Loucy (cell line): ENCODE measurements around the gene ZNF469.

Source experiments
- H2AFZ ChIP-seq: fragments of 200-600 bp; sonication (generic); 2 replicates; pipeline ENCODE4 v1.6.0; 2016; ENCODE audit warnings: antibody characterized with exemption, mild to moderate bottlenecking, low read length, moderate library complexity
- H3F3A ChIP-seq: fragments of 200-600 bp; 2 replicates; pipeline ENCODE4 v1.6.0; 2016; ENCODE audit warnings: antibody characterized with exemption, low read depth, mild to moderate bottlenecking
- H3K27me3 ChIP-seq: fragments of 200-600 bp; sonication (generic); 2 replicates; pipeline ENCODE4 v1.6.1; 2014; ENCODE audit warnings: low read length, mild to moderate bottlenecking; ENCODE audit not compliant: insufficient read depth, poor library complexity, severe bottlenecking
- H3K36me3 ChIP-seq: fragments of 200-600 bp; sonication (generic); 2 replicates; pipeline ENCODE4 v1.6.1; 2016; ENCODE audit warnings: low read length; ENCODE audit not compliant: insufficient read depth
- H3K4me1 ChIP-seq: fragments of 200-600 bp; sonication (generic); 2 replicates; pipeline ENCODE4 v1.5.1; 2014; ENCODE audit warnings: low read length, mild to moderate bottlenecking; ENCODE audit not compliant: insufficient read depth, poor library complexity, severe bottlenecking
- H3K4me2 ChIP-seq: fragments of 200-600 bp; sonication (generic); 2 replicates; pipeline ENCODE4 v1.6.0; 2014; ENCODE audit warnings: antibody characterized with exemption, low read length, low read depth, mild to moderate bottlenecking; ENCODE audit not compliant: poor library complexity, severe bottlenecking
- H3K4me3 ChIP-seq: fragments of 200-600 bp; sonication (generic); 2 replicates; pipeline ENCODE4 v1.5.1; 2014; ENCODE audit warnings: low read length, mild to moderate bottlenecking, mixed read lengths; ENCODE audit not compliant: poor library complexity, severe bottlenecking
- H3K79me2 ChIP-seq: fragments of 200-600 bp; sonication (generic); 2 replicates; pipeline ENCODE4 v1.6.1; 2014; ENCODE audit warnings: low read length; ENCODE audit not compliant: insufficient read depth
- H3K9ac ChIP-seq: fragments of 200-600 bp; sonication (generic); 2 replicates; pipeline ENCODE4 v1.6.0; 2014; ENCODE audit warnings: mild to moderate bottlenecking, low read depth, low read length, moderate library complexity; ENCODE audit not compliant: poor library complexity, severe bottlenecking
- H3K9me2 ChIP-seq: fragments of 200-600 bp; sonication (generic); replicated peaks from 2 replicates; pipeline ENCODE4 v1.6.1; 2016; ENCODE audit warnings: low read depth, low read length, mixed read lengths
- H3K9me3 ChIP-seq: fragments of 200-600 bp; sonication (generic); 2 replicates; pipeline ENCODE4 v1.6.1; 2014; ENCODE audit warnings: mild to moderate bottlenecking, antibody characterized with exemption, low read length, low read depth; ENCODE audit not compliant: insufficient read depth
- H4K20me1 ChIP-seq: fragments of 200-600 bp; sonication (generic); 2 replicates; pipeline ENCODE4 v1.6.0; 2014; ENCODE audit warnings: antibody characterized with exemption, low read length, mild to moderate bottlenecking; ENCODE audit not compliant: insufficient read depth, poor library complexity, severe bottlenecking
- EZH2phosphoT487 ChIP-seq: fragments of 200-600 bp; IDR thresholded peaks from 2 replicates; pipeline ENCODE4 v1.6.1; 2018; ENCODE audit warnings: antibody characterized with exemption, mild to moderate bottlenecking, moderate library complexity, borderline replicate concordance
- TF ChIP-seq, protein P1 (sequence below): fragments of 200-600 bp; sonication (generic); conservative IDR thresholded peaks from 2 replicates; pipeline ENCODE4 v1.5.1; 2014; ENCODE audit warnings: mild to moderate bottlenecking, antibody characterized with exemption, low read length

The ZNF469 gene

GRCh38 chr16:88431651-88432050, 48.9 kb downstream of the ZNF469 start:
- H3K9me3 ChIP-seq, result no peaks in the 10 kb centered on the region
- no peaks in the 10 kb centered on the region for H3K27me3 ChIP-seq
- no peaks in the 10 kb centered on the region for H3F3A ChIP-seq
- no peaks in the 10 kb centered on the region for H3K36me3 ChIP-seq
- no peak overlapping the region for H3K9ac ChIP-seq
- H3K9me2 ChIP-seq, result no peaks in the 10 kb centered on the region
- H3K79me2 ChIP-seq, result peaks cover 5% of the 10 kb centered on the region
- H2AFZ ChIP-seq, result no peak overlapping the region
- H4K20me1 ChIP-seq, result no peaks in the 10 kb centered on the region
- H3K4me3 ChIP-seq, result peak overlapping the region; percentile 76
- peak overlapping the region; percentile 81 for H3K4me2 ChIP-seq
- TF ChIP-seq, protein P1, sequence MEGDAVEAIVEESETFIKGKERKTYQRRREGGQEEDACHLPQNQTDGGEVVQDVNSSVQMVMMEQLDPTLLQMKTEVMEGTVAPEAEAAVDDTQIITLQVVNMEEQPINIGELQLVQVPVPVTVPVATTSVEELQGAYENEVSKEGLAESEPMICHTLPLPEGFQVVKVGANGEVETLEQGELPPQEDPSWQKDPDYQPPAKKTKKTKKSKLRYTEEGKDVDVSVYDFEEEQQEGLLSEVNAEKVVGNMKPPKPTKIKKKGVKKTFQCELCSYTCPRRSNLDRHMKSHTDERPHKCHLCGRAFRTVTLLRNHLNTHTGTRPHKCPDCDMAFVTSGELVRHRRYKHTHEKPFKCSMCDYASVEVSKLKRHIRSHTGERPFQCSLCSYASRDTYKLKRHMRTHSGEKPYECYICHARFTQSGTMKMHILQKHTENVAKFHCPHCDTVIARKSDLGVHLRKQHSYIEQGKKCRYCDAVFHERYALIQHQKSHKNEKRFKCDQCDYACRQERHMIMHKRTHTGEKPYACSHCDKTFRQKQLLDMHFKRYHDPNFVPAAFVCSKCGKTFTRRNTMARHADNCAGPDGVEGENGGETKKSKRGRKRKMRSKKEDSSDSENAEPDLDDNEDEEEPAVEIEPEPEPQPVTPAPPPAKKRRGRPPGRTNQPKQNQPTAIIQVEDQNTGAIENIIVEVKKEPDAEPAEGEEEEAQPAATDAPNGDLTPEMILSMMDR, result no peak
- no peak for TF ChIP-seq EZH2phosphoT487
- H3K4me1 ChIP-seq, result no peaks in the 10 kb centered on the region

GRCh38 chr16:88432174-88432573, 49.4 kb downstream of the ZNF469 start:
- H3K9ac ChIP-seq, result no peak overlapping the region

More at GRCh38 chr16:88432174-88432573, 49.4 kb downstream of the ZNF469 start:
- H3K4me1 ChIP-seq, result no peaks in the 10 kb centered on the region
- H3K79me2 ChIP-seq, result peaks cover 5% of the 10 kb centered on the region
- H3K4me3 ChIP-seq, result no peak overlapping the region
- H3F3A ChIP-seq, result no peaks in the 10 kb centered on the region
- no peaks in the 10 kb centered on the region for H3K9me3 ChIP-seq
- no peaks in the 10 kb centered on the region for H3K36me3 ChIP-seq
- H3K27me3 ChIP-seq, result no peaks in the 10 kb centered on the region
- H3K4me2 ChIP-seq, result no peak overlapping the region
- no peaks in the 10 kb centered on the region for H3K9me2 ChIP-seq
- no peak overlapping the region for H2AFZ ChIP-seq
- H4K20me1 ChIP-seq, result no peaks in the 10 kb centered on the region
- no peak for TF ChIP-seq EZH2phosphoT487
- TF ChIP-seq, protein P1, result no peak
